Progenitor cell of endocrine pancreas (in vitro differentiated cells): ENCODE results near the gene IHH. TPM values are rescaled to one million over a fixed set of nuclear protein-coding genes. Genes with fewer than 3 reads are reported as not detected.

ENCODE experiments used
- DNase-seq: peaks from one replicate; pipeline ENCODE4 v3.0.0; 2021; ENCODE audit warnings: low spot score; ENCODE audit not compliant: unreplicated experiment
- H3K27ac Mint-ChIP-seq: 2 replicates; pipeline ENCODE4 v1.8.0; 2021; ENCODE audit warnings: mild to moderate bottlenecking, moderate library complexity, mixed read lengths
- H3K27me3 Mint-ChIP-seq: 2 replicates; pipeline ENCODE4 v1.8.0; 2021; ENCODE audit warnings: mixed read lengths
- H3K36me3 Mint-ChIP-seq: 2 replicates; pipeline ENCODE4 v1.8.0; 2022; ENCODE audit warnings: mixed read lengths; ENCODE audit not compliant: insufficient read depth
- H3K4me1 Mint-ChIP-seq: 2 replicates; pipeline ENCODE4 v1.8.0; 2021; ENCODE audit warnings: low read depth, mixed read lengths
- H3K4me3 Mint-ChIP-seq: 2 replicates; pipeline ENCODE4 v1.8.0; 2021; ENCODE audit warnings: low read depth, mild to moderate bottlenecking, moderate library complexity, mixed read lengths
- H3K9me3 Mint-ChIP-seq: 2 replicates; pipeline ENCODE4 v1.8.0; 2021; ENCODE audit warnings: low read depth, mixed read lengths
- CTCF ChIP-seq: fragments of 200-600 bp; sonication (generic); IDR thresholded peaks from one replicate; pipeline ENCODE4 v1.5.0; 2021; ENCODE audit warnings: antibody characterized with exemption, mild to moderate bottlenecking; ENCODE audit not compliant: unreplicated experiment
- total RNA-seq: library from RNA; stranded (reverse); gene quantifications from 2 replicates; pipeline ENCODE4 v1.2.1, GENCODE V29; 2021

Gene IHH
- total RNA-seq, 1 donor from 2014 or later: 17.3 TPM

GRCh38 chr2:219031005-219031738, 29.5 kb downstream of the IHH start:
- no peaks in the 10 kb centered on the region for H3K36me3 Mint-ChIP-seq
- H3K27me3 Mint-ChIP-seq: peaks cover 60% of the 10 kb centered on the region
- DNase-seq: no peak
- TF ChIP-seq CTCF: no peak
- no peaks in the 10 kb centered on the region for H3K9me3 Mint-ChIP-seq
- no peak overlapping the region for H3K27ac Mint-ChIP-seq
- H3K4me3 Mint-ChIP-seq: no peak overlapping the region
- H3K4me1 Mint-ChIP-seq: no peaks in the 10 kb centered on the region

GRCh38 chr2:219030177-219030940, 30.4 kb downstream of the IHH start:
- DNase-seq: no peak
- H3K36me3 Mint-ChIP-seq: no peaks in the 10 kb centered on the region
- no peak overlapping the region for H3K4me3 Mint-ChIP-seq
- H3K4me1 Mint-ChIP-seq: no peaks in the 10 kb centered on the region
- peaks cover 59% of the 10 kb centered on the region for H3K27me3 Mint-ChIP-seq
- TF ChIP-seq CTCF: no peak
- H3K9me3 Mint-ChIP-seq: no peaks in the 10 kb centered on the region
- no peak overlapping the region for H3K27ac Mint-ChIP-seq

- DNase-seq: peak; percentile 80
- TF ChIP-seq CTCF: peak; percentile 99
- no peaks in the 10 kb centered on the region for H3K9me3 Mint-ChIP-seq
- no peak overlapping the region for H3K4me3 Mint-ChIP-seq
- peaks cover 59% of the 10 kb centered on the region for H3K27me3 Mint-ChIP-seq
- H3K36me3 Mint-ChIP-seq: no peaks in the 10 kb centered on the region
- H3K4me1 Mint-ChIP-seq: no peaks in the 10 kb centered on the region
- H3K27ac Mint-ChIP-seq: no peak overlapping the region
Observed at GRCh38 chr2:219029829-219030165, 30.9 kb downstream of the IHH start.

- Mint-ChIP-seq H3K4me1 (no peaks in the 10 kb centered on the region), H3K9me3 (no peaks in the 10 kb centered on the region), H3K4me3 (no peak overlapping the region), H3K36me3 (no peaks in the 10 kb centered on the region), H3K27me3 (peaks cover 53% of the 10 kb centered on the region), H3K27ac (no peak overlapping the region)
- TF ChIP-seq CTCF: no peak
- no peak for DNase-seq
Observed at GRCh38 chr2:219028996-219029828, 31.5 kb downstream of the IHH start.

GRCh38 chr2:219028141-219028540, 32.6 kb downstream of the IHH start:
- TF ChIP-seq CTCF: no peak
- Mint-ChIP-seq H3K27me3 (peaks cover 48% of the 10 kb centered on the region), H3K27ac (no peak overlapping the region), H3K9me3 (no peaks in the 10 kb centered on the region), H3K36me3 (no peaks in the 10 kb centered on the region), H3K4me3 (no peak overlapping the region), H3K4me1 (no peaks in the 10 kb centered on the region)
- DNase-seq: no peak
